Mesothelial cell of epicardium (in vitro differentiated cells): Measurements from ENCODE around the gene ATG5. TPM values are rescaled to one million over a fixed set of nuclear protein-coding genes. Genes with fewer than 3 reads are reported as not detected.

Source experiments
- DNase-seq, 2 experiments: peaks; one replicate each; pipeline ENCODE4 v3.0.0; 2021; ENCODE audit warnings: low spot score in 2 of 2; ENCODE audit not compliant: unreplicated experiment in 2 of 2
- H3K27ac Mint-ChIP-seq: 2 replicates; pipeline ENCODE4 v1.8.0; 2021; ENCODE audit warnings: mixed read lengths
- H3K27me3 Mint-ChIP-seq: 2 replicates; pipeline ENCODE4 v1.8.0; 2021; ENCODE audit warnings: low read depth, mixed read lengths
- H3K36me3 Mint-ChIP-seq: 2 replicates; pipeline ENCODE4 v1.8.0; 2021; ENCODE audit warnings: mixed read lengths
- H3K4me1 Mint-ChIP-seq: 2 replicates; pipeline ENCODE4 v1.8.0; 2021; ENCODE audit warnings: mixed read lengths
- H3K4me3 Mint-ChIP-seq: 2 replicates; pipeline ENCODE4 v1.8.0; 2021; ENCODE audit warnings: mild to moderate bottlenecking, moderate library complexity, mixed read lengths
- H3K9me3 Mint-ChIP-seq: 2 replicates; pipeline ENCODE4 v1.8.0; 2021; ENCODE audit warnings: mixed read lengths
- CTCF ChIP-seq: fragments of 200-600 bp; sonication (generic); IDR thresholded peaks from one replicate; pipeline ENCODE4 v1.5.0; 2021; ENCODE audit warnings: antibody characterized with exemption; ENCODE audit not compliant: unreplicated experiment
- total RNA-seq: library from RNA; stranded (reverse); gene quantifications from 3 replicates; pipeline ENCODE4 v1.2.1, GENCODE V29; 2021

ATG5 gene
- total RNA-seq, 1 donor from 2014 or later = 33.0 TPM

GRCh38 chr6:106141441-106142237, 183.9 kb downstream of the ATG5 start:
- peaks cover 35% of the 10 kb centered on the region for H3K4me1 Mint-ChIP-seq
- H3K9me3 Mint-ChIP-seq = no peaks in the 10 kb centered on the region
- no peak for TF ChIP-seq CTCF
- H3K4me3 Mint-ChIP-seq = no peak overlapping the region
- no peaks in the 10 kb centered on the region for H3K36me3 Mint-ChIP-seq
- no peak overlapping the region for H3K27ac Mint-ChIP-seq
- DNase-seq = no peak
- peaks cover 4% of the 10 kb centered on the region for H3K27me3 Mint-ChIP-seq

- Mint-ChIP-seq H3K36me3 (no peaks in the 10 kb centered on the region), H3K9me3 (no peaks in the 10 kb centered on the region), H3K4me3 (no peak overlapping the region), H3K4me1 (peaks cover 17% of the 10 kb centered on the region), H3K27me3 (peaks cover 6% of the 10 kb centered on the region), H3K27ac (no peak overlapping the region)
- TF ChIP-seq CTCF = no peak
- DNase-seq = no peak
These were observed 187.4 kb downstream of the ATG5 start for GRCh38 chr6:106138151-106138550.

- DNase-seq = no peak
- Mint-ChIP-seq H3K4me1 (peaks cover 4% of the 10 kb centered on the region), H3K9me3 (no peaks in the 10 kb centered on the region), H3K27me3 (peaks cover 6% of the 10 kb centered on the region), H3K27ac (no peak overlapping the region), H3K36me3 (no peaks in the 10 kb centered on the region), H3K4me3 (no peak overlapping the region)
- TF ChIP-seq CTCF = no peak
These were observed 188.7 kb downstream of the ATG5 start for GRCh38 chr6:106136845-106137244.

- peaks cover 2% of the 10 kb centered on the region for H3K4me1 Mint-ChIP-seq
- H3K27ac Mint-ChIP-seq = no peak overlapping the region
- TF ChIP-seq CTCF = no peak
- no peaks in the 10 kb centered on the region for H3K36me3 Mint-ChIP-seq
- peaks cover 6% of the 10 kb centered on the region for H3K27me3 Mint-ChIP-seq
- no peak overlapping the region for H3K4me3 Mint-ChIP-seq
- H3K9me3 Mint-ChIP-seq = no peaks in the 10 kb centered on the region
- no peak for DNase-seq
These were observed 189.5 kb downstream of the ATG5 start for GRCh38 chr6:106135911-106136571.

GRCh38 chr6:106134906-106135634, 190.5 kb downstream of the ATG5 start:
- Mint-ChIP-seq H3K4me3 (no peak overlapping the region), H3K36me3 (no peaks in the 10 kb centered on the region), H3K4me1 (peaks cover 6% of the 10 kb centered on the region), H3K9me3 (no peaks in the 10 kb centered on the region), H3K27me3 (peaks cover 3% of the 10 kb centered on the region), H3K27ac (no peak overlapping the region)
- DNase-seq = no peak
- no peak for TF ChIP-seq CTCF

Other genes starting within 250 kb of the ATG5 start
- gene PRDM1, start 239.4 kb downstream of the ATG5 start, total RNA-seq = 1.5 to 2.3 TPM (median 1.9 TPM) in 3 replicates
- 0.59 to 0.74 TPM (median 0.64 TPM) in 3 replicates for gene CRYBG1, start 35.0 kb upstream of the ATG5 start, total RNA-seq